HG03066 (cell line): ENCODE results near the gene CAMK2A.

ENCODE experiments used
- ATAC-seq: cut with Tn5 transposase; IDR thresholded peaks from one replicate; pipeline ENCODE4 v1.9.1; 2021; ENCODE audit warnings: low read depth; ENCODE audit not compliant: unreplicated experiment

CAMK2A gene

GRCh38 chr5:150285114-150285513, 4.5 kb downstream of the CAMK2A start:
- ATAC-seq, result no peak

GRCh38 chr5:150284311-150284710, 5.3 kb downstream of the CAMK2A start:
- no peak for ATAC-seq

GRCh38 chr5:150283904-150284303, 5.7 kb downstream of the CAMK2A start:
- ATAC-seq, result no peak

DNA sequence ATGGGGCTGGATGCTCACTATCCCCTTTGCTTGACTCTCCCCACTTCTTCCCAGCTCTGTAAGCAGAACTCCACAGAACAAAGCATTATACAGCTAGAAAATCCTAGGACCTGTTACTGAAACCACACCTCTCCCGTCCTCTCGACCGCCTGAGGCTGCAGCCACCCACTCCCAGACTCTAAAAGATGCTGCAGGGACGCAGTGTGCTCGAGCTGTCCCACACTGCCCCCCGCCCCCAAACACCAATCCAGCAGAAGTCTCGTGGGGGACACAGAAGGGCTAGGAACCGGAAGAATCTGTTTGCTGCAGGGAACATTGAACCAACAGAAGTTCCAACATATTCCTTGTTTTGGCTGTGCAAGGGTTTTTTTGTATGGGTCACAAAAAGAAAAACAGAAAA, 7.6 kb downstream of the CAMK2A start:
- ATAC-seq, result no peak

DNA sequence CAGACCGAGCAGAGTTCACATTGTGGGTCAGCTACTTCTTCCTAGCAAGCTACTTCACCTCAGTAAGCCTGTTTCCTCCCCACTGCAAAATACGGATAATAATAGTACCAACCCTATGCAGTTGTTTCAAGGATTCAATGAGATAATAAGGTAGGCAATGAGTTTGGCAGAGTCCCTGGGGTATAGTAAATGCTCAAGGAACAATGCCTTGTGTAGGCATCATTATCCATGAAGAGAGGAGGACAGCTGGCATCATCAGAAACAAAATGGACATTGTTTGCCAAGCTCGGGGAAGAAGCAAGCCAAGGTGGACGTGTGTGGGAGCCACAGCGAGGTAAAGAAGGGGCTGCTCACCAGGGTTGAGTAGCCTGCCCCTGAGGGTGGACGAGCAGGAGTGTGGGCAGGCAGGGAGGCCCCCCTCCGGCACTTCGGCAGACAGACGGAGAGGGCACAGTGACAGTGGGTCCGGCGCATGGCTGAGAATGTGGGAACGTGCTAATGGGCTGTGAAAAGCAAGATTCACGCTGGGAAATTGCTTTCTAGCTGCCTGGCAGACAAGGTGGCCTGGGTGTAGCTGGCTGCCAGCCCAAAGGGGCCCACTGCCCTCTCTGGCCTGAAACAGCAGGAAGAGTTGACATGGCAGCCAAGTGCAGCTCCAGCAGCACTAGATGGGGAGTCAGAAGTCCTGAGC, 10.1 kb downstream of the CAMK2A start:
- ATAC-seq, result no peak

GRCh38 chr5:150278916-150279315, 10.7 kb downstream of the CAMK2A start:
- no peak for ATAC-seq

GRCh38 chr5:150278046-150278730, 11.4 kb downstream of the CAMK2A start:
- no peak for ATAC-seq

DNA sequence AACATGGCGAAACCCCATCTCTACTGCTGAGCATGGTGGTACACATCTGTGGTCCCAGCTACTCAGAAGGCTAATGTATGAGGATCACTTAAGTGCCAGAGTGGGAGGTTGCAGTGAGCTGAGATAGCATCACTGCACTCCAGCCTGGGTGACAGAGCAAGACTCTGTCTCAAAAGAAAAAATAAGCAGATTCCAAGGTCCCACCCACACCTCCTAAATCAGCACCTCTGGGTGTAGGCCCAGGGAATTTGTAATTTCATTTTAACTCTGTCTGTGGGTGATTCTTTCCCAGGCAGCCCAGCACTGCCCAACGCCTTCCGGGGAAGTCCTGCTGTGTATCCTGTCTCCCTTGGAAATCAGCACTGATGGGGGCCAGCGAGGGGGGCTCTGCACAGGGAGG, 12.5 kb downstream of the CAMK2A start:
- no peak for ATAC-seq

- no peak for ATAC-seq
These were observed 14.8 kb downstream of the CAMK2A start for GRCh38 chr5:150274811-150275210.

DNA sequence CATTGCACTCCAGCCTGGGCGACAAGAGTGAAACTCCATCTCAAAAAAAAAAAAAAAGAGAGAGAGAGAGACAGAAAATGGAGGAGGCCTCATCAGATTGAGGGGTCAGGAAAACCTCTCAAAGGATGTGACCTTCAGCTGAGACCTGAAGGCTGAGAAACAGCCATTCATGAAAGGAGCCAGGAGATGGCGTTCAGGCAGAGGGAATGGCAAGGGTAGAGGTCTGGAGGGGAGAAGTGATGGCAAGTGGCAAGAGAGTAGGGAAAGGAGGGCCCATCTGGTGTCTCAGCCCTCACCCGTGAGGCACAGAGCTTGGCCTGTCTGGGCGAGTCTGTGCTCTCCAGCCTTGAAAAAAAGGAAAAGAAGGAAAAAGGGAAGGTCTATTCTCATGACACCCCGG, 17.0 kb downstream of the CAMK2A start:
- no peak for ATAC-seq

DNA sequence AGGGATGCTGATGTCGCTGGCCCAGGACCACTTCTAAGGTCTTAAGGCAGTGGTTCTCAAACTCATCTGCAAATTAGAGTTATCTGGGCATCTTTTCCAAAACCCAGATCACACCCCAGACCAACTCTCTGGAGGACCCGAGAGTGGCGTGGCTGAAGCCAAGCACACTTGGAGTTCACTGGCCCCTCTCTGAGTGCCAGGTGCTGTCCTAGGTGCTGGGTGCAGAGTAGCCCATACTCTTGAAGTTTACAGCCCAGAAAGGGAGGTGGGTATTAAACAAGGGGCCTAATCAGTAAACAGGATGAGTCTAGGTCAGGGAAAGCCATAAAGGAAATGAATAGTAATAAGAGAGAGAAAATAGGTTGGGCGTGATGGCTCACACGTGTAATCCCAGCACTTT, 17.6 kb downstream of the CAMK2A start:
- ATAC-seq, result no peak

DNA sequence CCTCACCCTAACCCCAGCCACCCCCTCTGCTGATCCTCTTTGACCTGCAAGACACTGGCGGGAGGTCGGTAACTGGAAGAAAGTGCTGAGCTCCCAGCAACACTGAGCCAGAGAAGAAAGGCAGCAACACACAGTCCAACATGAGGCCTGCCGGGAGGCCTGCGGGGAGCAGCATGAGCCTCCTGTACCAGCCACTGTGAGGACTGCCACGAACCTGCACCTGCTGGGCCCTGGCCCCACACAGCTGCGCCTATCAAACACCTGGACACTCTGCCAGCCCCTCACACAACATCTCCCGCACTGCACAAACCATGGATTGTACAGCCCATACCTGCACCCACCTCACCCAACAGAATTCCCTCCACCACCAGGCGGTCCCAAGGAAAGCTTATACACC, 18.3 kb downstream of the CAMK2A start:
- no peak for ATAC-seq

DNA sequence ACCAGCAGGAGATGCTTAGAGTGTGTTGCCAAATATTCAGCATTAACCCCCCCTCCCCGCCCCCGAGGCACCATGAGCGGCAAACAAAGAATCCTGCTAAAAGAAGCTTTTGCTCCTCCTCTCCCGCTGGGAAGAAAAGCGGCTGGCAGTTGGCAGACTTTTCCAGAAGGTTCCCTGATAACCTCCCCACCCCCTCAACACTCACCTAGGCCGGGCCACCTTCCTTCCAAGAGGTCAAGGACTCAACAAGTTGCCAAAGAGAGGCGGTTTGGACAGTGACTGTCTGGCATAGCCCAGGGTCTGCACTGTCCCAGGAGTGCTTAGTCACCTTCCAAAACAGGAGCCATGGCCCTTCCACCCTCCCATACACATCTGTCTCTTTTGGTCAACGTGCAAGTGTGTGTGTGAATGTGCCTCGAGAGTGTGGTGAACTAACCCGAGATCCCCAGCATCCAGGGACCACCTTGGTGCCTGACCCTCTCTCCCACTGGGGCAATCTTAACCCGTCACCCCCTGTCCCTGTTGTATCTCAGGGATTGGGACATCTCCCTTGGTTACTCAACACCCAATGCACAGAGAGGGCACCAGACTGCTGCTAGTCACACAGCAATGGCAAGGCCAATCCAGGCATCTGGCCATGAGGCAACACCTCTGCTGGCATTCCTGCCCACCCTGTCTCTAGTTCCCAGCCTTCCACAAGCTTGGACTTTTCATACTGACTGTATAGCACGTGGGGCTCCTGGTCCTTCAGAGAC, 18.9 kb downstream of the CAMK2A start:
- ATAC-seq, result no peak

GRCh38 chr5:150266871-150267291, 22.7 kb downstream of the CAMK2A start:
- no peak for ATAC-seq

GRCh38 chr5:150265870-150266383, 23.6 kb downstream of the CAMK2A start:
- ATAC-seq, result no peak

GRCh38 chr5:150264667-150265603, 24.6 kb downstream of the CAMK2A start:
- no peak for ATAC-seq

DNA sequence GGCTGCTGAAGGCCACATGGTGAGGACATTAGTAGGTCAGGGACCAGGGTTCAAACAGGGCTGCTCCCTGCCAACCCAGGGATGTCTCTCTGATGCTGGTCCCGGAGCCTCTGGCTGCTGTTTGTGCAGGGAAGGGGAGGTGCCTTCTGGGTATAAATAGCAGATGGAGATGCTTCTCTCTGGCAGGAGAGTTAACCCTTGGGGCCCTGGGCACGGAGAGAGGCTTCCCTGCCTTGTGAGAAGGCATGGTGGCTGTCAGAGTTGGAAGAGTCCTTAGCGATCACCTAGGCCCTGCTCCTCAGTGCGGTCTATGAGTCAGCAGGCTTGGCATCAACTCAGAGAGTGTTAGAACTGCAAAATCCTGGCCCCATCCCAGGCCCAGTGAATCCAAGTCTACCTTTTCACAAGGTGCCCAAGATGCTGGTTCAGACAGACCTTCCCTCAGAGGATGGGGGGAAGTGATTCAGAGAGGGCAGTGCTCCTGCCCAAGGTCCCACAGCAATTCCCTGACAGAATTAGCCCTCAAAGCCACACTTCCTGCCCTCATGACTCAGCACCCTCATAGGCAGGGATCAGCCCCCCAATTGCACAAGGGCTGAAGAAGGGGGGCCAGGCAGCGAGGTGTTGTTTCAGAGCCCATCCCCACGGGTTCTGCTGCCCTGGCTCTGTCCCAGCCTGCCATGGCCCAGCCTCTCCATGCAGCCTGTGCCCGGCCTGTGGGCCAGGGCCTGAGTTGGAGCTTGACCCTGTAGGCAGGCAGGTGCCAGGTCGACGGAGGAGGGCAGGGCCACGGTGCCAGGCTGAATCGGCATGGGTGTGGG, 25.6 kb downstream of the CAMK2A start:
- no peak for ATAC-seq

DNA sequence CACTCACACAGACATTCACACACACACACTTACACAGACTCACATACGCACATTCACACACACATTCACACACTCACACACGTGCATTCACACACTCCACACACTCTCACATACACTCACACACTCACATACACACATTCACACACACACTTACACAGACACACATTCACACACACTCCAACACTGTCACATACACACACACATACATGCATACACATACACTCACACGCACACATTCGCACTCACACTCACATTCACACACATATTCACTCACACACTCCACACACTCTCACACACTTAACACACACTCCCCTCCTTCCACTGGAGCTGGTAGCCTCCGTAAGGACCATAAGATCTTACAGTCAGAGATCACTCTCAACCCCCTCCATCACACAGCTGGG, 26.2 kb downstream of the CAMK2A start:
- ATAC-seq, result no peak

- ATAC-seq, result no peak
These were observed 27.1 kb downstream of the CAMK2A start for GRCh38 chr5:150262502-150262901.

DNA sequence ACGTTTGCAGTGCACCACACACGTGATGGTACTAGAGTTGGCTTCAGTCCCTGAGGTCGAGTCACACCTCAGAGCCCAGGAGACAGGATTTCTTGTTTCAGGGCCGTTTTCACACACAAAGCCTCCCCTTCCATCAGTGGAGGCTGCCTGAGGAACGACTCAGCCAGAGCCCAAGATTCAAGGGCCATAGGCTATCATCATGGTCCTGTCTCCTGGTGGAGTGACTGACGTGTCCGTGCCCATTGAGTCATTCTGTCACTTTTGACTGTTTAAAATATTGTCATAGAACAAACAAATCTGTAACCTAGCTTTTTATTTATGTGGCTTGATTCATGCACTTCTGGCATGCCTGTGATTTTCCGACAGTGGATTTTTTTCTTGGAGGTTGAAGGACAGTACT, 28.3 kb downstream of the CAMK2A start:
- ATAC-seq, result no peak
